GM19025 (cell line): ENCODE results near the gene SORBS1.

Experiments
- ATAC-seq: cut with Tn5 transposase; IDR thresholded peaks from one replicate; pipeline ENCODE4 v1.9.1; 2021; ENCODE audit warnings: mild to moderate bottlenecking, low read depth, moderate library complexity; ENCODE audit not compliant: unreplicated experiment

The SORBS1 gene

GRCh38 chr10:95561177-95561863, at the start of gene SORBS1:
TSS of gene SORBS1 (minus strand) at chr10:95561371. CDS start at chr10:95441135, 120,236 bp downstream.
- ATAC-seq: peak; percentile 99

GRCh38 chr10:95610727-95611126, 49.6 kb upstream of the SORBS1 start:
- ATAC-seq: no peak

- ATAC-seq: no peak
Observed at GRCh38 chr10:95606922-95607321, 45.8 kb upstream of the SORBS1 start.

GRCh38 chr10:95605163-95605562, 44.0 kb upstream of the SORBS1 start:
- ATAC-seq: no peak

GRCh38 chr10:95604630-95605029, 43.5 kb upstream of the SORBS1 start:
- ATAC-seq: no peak

- ATAC-seq: no peak
Observed at GRCh38 chr10:95602382-95602781, 41.2 kb upstream of the SORBS1 start.

- ATAC-seq: no peak
Observed at GRCh38 chr10:95601116-95601719, 40.0 kb upstream of the SORBS1 start.

- ATAC-seq: no peak
Observed at GRCh38 chr10:95600158-95600557, 39.0 kb upstream of the SORBS1 start.

- ATAC-seq: no peak
Observed at GRCh38 chr10:95597788-95598187, 36.6 kb upstream of the SORBS1 start.

- no peak for ATAC-seq
Observed at GRCh38 chr10:95588025-95588424, 26.9 kb upstream of the SORBS1 start.

GRCh38 chr10:95579835-95580535, 18.8 kb upstream of the SORBS1 start:
- no peak for ATAC-seq

- no peak for ATAC-seq
Observed at GRCh38 chr10:95579292-95579691, 18.1 kb upstream of the SORBS1 start.

GRCh38 chr10:95578619-95579018, 17.4 kb upstream of the SORBS1 start:
- no peak for ATAC-seq

GRCh38 chr10:95574649-95575365, 13.6 kb upstream of the SORBS1 start:
- ATAC-seq: no peak

- no peak for ATAC-seq
Observed at GRCh38 chr10:95573964-95574604, 12.9 kb upstream of the SORBS1 start.

GRCh38 chr10:95573527-95573926, 12.4 kb upstream of the SORBS1 start:
- no peak for ATAC-seq

- ATAC-seq: no peak
Observed at GRCh38 chr10:95572131-95572820, 11.1 kb upstream of the SORBS1 start.

- ATAC-seq: no peak
Observed at GRCh38 chr10:95571390-95571789, 10.2 kb upstream of the SORBS1 start.

- no peak for ATAC-seq
Observed at GRCh38 chr10:95569368-95569767, 8.2 kb upstream of the SORBS1 start.
